HepG2 (cell line): ENCODE data around the gene SPIN1. TPM values are rescaled to one million over a fixed set of nuclear protein-coding genes. Genes with fewer than 3 reads are reported as not detected.

ENCODE experiments used
- ATAC-seq: fragments of 200-7000 bp; cut with Tn5 transposase; 3 replicates; pipeline ENCODE4 v1.9.1; 2020; ENCODE audit warnings: mild to moderate bottlenecking, moderate library complexity
- BruUV-seq: library from RNA; stranded (reverse); fragments of 400-500 nt; replicated peaks from 2 replicates; lab custom pipeline; 2021; lab: Mats Ljungman, UMichigan
- CTCF ChIA-PET: fragments of 300-600 bp; formaldehyde crosslinking; extraction: SDS; loops from one replicate; lab custom pipeline; 2021; ENCODE audit warnings: low total read pairs, inconsistent platforms, low intra/inter-chr PET ratio; lab: Yijun Ruan, JAX
- POLR2A ChIA-PET: fragments of 350-600 bp; sonication (Branson Sonifier 250); formaldehyde crosslinking; loops from one replicate; lab custom pipeline; 2020; ENCODE audit warnings: antibody characterized with exemption, inconsistent platforms; lab: Yijun Ruan, JAX
- DNase-seq: peaks from one replicate; pipeline ENCODE4 v3.0.0-alpha.2; 2015; ENCODE audit warnings: low spot score
- FAIRE-seq: peaks from 3 replicates; lab custom pipeline; 2011; peaks lifted over from hg19 to GRCh38; lab: Jason Lieb, UNC
- H2AFZ ChIP-seq: one replicate; pipeline ENCODE4 v1.6.1; 2011; ENCODE audit warnings: low read length, inconsistent platforms
- H3K27ac ChIP-seq: fragments of 300-600 bp; 3 replicates; pipeline ENCODE4 v1.8.0; 2011; ENCODE audit warnings: mixed run types, mild to moderate bottlenecking, mixed read lengths, low read length, inconsistent platforms; ENCODE audit not compliant: insufficient read depth; ENCODE audit errors: extremely low read length
- H3K27me3 ChIP-seq, 2 experiments: fragments of 200-600 bp in 1 of 2; 2 replicates in 1 of 2; 3 replicates in 1 of 2; pipeline versions ENCODE4 v1.6.0 to v1.8.0; 2011; ENCODE audit warnings: low read length in 2 of 2, mild to moderate bottlenecking in 2 of 2, moderate library complexity in 2 of 2, inconsistent platforms in 1 of 2; ENCODE audit not compliant: insufficient read depth in 2 of 2, control insufficient read depth in 1 of 2
- H3K36me3 ChIP-seq, 2 experiments: fragments of 200-600 bp in 1 of 2; replicated peaks in 1 of 2; 2 replicates in 1 of 2; 3 replicates in 1 of 2; pipeline versions ENCODE4 v1.5.1 to v1.8.0; 2011; ENCODE audit warnings: low read length in 2 of 2, inconsistent platforms in 1 of 2; ENCODE audit not compliant: insufficient read depth in 2 of 2, control insufficient read depth in 1 of 2
- H3K4me1 ChIP-seq: 2 replicates; pipeline ENCODE4 v1.5.1; 2012; ENCODE audit warnings: low read length, inconsistent platforms; ENCODE audit not compliant: insufficient read depth
- H3K4me2 ChIP-seq: 2 replicates; pipeline ENCODE4 v1.6.0; 2011; ENCODE audit warnings: low read depth, low read length, inconsistent platforms
- H3K4me3 ChIP-seq, 3 experiments: fragments of 200-600 bp in 1 of 3; sonication (generic), shearing (Covaris generic) in 1 of 3; replicated peaks in 1 of 3; 2 replicates each; pipeline ENCODE4 v1.5.1; 2011 to 2016; ENCODE audit warnings: low read length in 3 of 3, inconsistent platforms in 2 of 3, low read depth in 2 of 3, mild to moderate bottlenecking in 2 of 3, control low read depth in 1 of 3, mixed read lengths in 1 of 3; ENCODE audit not compliant: insufficient read depth in 1 of 3
- H3K79me2 ChIP-seq: one replicate; pipeline ENCODE4 v1.6.1; 2011; ENCODE audit warnings: low read length, inconsistent platforms; ENCODE audit not compliant: insufficient read depth
- H3K9ac ChIP-seq: 2 replicates; pipeline ENCODE4 v1.6.0; 2011; ENCODE audit warnings: mild to moderate bottlenecking, low read depth, low read length, inconsistent platforms; ENCODE audit not compliant: insufficient read depth
- H3K9me3 ChIP-seq: 2 replicates; pipeline ENCODE4 v1.5.1; 2012; ENCODE audit warnings: mild to moderate bottlenecking, low read length
- H4K20me1 ChIP-seq: 2 replicates; pipeline ENCODE4 v1.6.0; 2011; ENCODE audit warnings: inconsistent platforms, mild to moderate bottlenecking, low read length, moderate library complexity; ENCODE audit not compliant: insufficient read depth
- CCDC6 ChIP-seq: sonication (generic); formaldehyde crosslinking; IDR thresholded peaks from 2 replicates; pipeline ENCODE4 v1.8.1; 2022; ENCODE audit warnings: mild to moderate bottlenecking, missing genetic modification reagents, moderate library complexity
- RXRB ChIP-seq: IDR thresholded peaks from 2 replicates; pipeline ENCODE4 v1.6.1; 2016; ENCODE audit warnings: borderline replicate concordance, missing genetic modification reagents, missing compliant biosample characterization
- SATB2 ChIP-seq: sonication (generic); formaldehyde crosslinking; IDR thresholded peaks from 2 replicates; pipeline ENCODE4 v1.5.0; 2020; ENCODE audit warnings: missing genetic modification reagents
- SIX1 ChIP-seq: sonication (generic); formaldehyde crosslinking; IDR thresholded peaks from 2 replicates; pipeline ENCODE4 v1.4.0; 2020; ENCODE audit warnings: missing genetic modification reagents, borderline replicate concordance
- SNAPC5 ChIP-seq: sonication (generic); formaldehyde crosslinking; IDR thresholded peaks from 2 replicates; pipeline ENCODE4 v1.8.1; 2023; ENCODE audit warnings: mild to moderate bottlenecking, missing genetic modification reagents, borderline replicate concordance
- SOX5 ChIP-seq: IDR thresholded peaks from 2 replicates; pipeline ENCODE4 v1.6.1; 2016; ENCODE audit warnings: borderline replicate concordance
- THAP11 ChIP-seq: IDR thresholded peaks from 2 replicates; pipeline ENCODE4 v1.6.1; 2016; ENCODE audit warnings: missing biosample characterization, missing genetic modification reagents
- ZBTB49 ChIP-seq: sonication (generic); formaldehyde crosslinking; IDR thresholded peaks from 2 replicates; pipeline ENCODE4 v1.4.0; 2020; ENCODE audit warnings: missing genetic modification reagents, borderline replicate concordance
- ZMYM4 ChIP-seq: sonication (generic); formaldehyde crosslinking; IDR thresholded peaks from 2 replicates; pipeline ENCODE4 v1.8.1; 2023; ENCODE audit warnings: mild to moderate bottlenecking, missing genetic modification reagents
- ZNF674 ChIP-seq: sonication (generic); formaldehyde crosslinking; IDR thresholded peaks from 2 replicates; pipeline ENCODE4 v1.5.0; 2020; ENCODE audit warnings: low read depth, mild to moderate bottlenecking, missing genetic modification reagents
- ZNF704 ChIP-seq: sonication (generic); formaldehyde crosslinking; IDR thresholded peaks from 2 replicates; pipeline ENCODE4 v1.8.1; 2023; ENCODE audit warnings: mild to moderate bottlenecking, inconsistent platforms, moderate library complexity, missing genetic modification reagents, borderline replicate concordance
- WGBS: methylation state at CpG from one replicate; pipeline ENCODE4 v1.1.6; 2017; ENCODE audit warnings: low lambda C conversion rate; 5-methylcytosine and 5-hydroxymethylcytosine counted together
- in situ Hi-C: cut with HindIII; loops from 2 replicates; pipeline ENCODE4 v1.10.0; 2017; ENCODE audit warnings: low pct_unique_long_range_greater_than_20kb; ENCODE audit not compliant: extremely low pct_ligation_motif_present
- intact Hi-C: fragments of 100-400 bp; cut with micrococcal nuclease; formaldehyde crosslinking; loops from one replicate; pipeline ENCODE4 v1.10.0; 2022; ENCODE audit not compliant: unreplicated experiment
- polyA plus RNA-seq, 8 experiments: library from polyadenylated mRNA; depleted of rRNA in 3 of 8; stranded (reverse) in 7 of 8; unstranded in 1 of 8; fragments of >200 nt; fragmentation: Illumina TruSeq in 4 of 8; extraction: Trizol in 4 of 8; gene quantifications; 2 replicates each; pipeline versions ENCODE4 v1.2.1 to v1.2.3, GENCODE V29; 2011 to 2016; ENCODE audit warnings: low read depth in 4 of 8, missing spikeins in 1 of 8, mixed read lengths in 1 of 8; ENCODE audit not compliant: insufficient read depth in 1 of 8
- total RNA-seq, 5 experiments: library from RNA; depleted of rRNA; stranded (reverse); fragments of >200 nt; fragmentation: Illumina TruSeq; extraction: Trizol; gene quantifications; 2 replicates each; pipeline ENCODE4 v1.2.3, GENCODE V29; 2016; ENCODE audit warnings: low read depth in 1 of 5

SPIN1 gene
- total and polyA plus RNA-seq, 2 of the 13 experiments (the other 11 are each of a cell fraction or from before 2014, with no cell fraction given) = 20.0 to 24.3 TPM

- peaks cover 35% of the 10 kb centered on the region for H3K79me2 ChIP-seq
- TF ChIP-seq THAP11 (CRISPR knock-in tag) (no peak), ZNF674 (CRISPR knock-in tag) (no peak), SATB2 (CRISPR knock-in tag) (no peak), ZNF704 (CRISPR knock-in tag) (no peak), ZBTB49 (CRISPR knock-in tag) (no peak), SOX5 (CRISPR knock-in tag) (no peak), ZMYM4 (CRISPR knock-in tag) (no peak), CCDC6 (CRISPR knock-in tag) (no peak), SIX1 (CRISPR knock-in tag) (no peak), RXRB (no peak), SNAPC5 (CRISPR knock-in tag) (no peak)
- no peak overlapping the region for H3K27ac ChIP-seq
- in situ Hi-C loops (no loop called here), intact Hi-C loops (no loop called here)
- no peaks in the 10 kb centered on the region for H3K27me3 ChIP-seq
- no peak for ATAC-seq
- 94% methylated on average over 7 of the region's 7 CpGs for WGBS
- no peak for FAIRE-seq
- no peak overlapping the region for H2AFZ ChIP-seq
- DNase-seq = no peak
- no TSS peak for BruUV-seq
- ChIA-PET CTCF (no interaction called here), POLR2A (no interaction called here)
- H3K9me3 ChIP-seq = peaks cover 10% of the 10 kb centered on the region; the same call in 1 of the 2 replicates
- H3K4me3 ChIP-seq = no peak overlapping the region
- peaks cover 2 to 4% of the 10 kb centered on the region in 2 experiments; a peak in 1 of 5 replicates for H3K36me3 ChIP-seq
- H3K4me2 ChIP-seq = no peak overlapping the region
- H3K4me1 ChIP-seq = no peaks in the 10 kb centered on the region
- H4K20me1 ChIP-seq = no peaks in the 10 kb centered on the region
- H3K9ac ChIP-seq = no peak overlapping the region
Observed at GRCh38 chr9:88420227-88420626, 32.0 kb downstream of the SPIN1 start.
